GM13977 (cell line): ENCODE measurements around the gene INPP5E.

Experiments
- DNase-seq: peaks from one replicate; pipeline ENCODE4 v3.0.0; 2012; ENCODE audit warnings: low spot score
- in situ Hi-C: fragments of 300-500 bp; cut with MboI; formaldehyde crosslinking; loops from one replicate; pipeline ENCODE4 v1.12.0; 2022; ENCODE audit warnings: low sequenced_read_pairs, low pct_unique_long_range_greater_than_20kb, mixed read lengths, inconsistent platforms; ENCODE audit not compliant: unreplicated experiment
- TF ChIP-seq, protein P1 (sequence below): IDR thresholded peaks from 2 replicates; pipeline ENCODE4 v1.5.1; 2012; ENCODE audit warnings: mild to moderate bottlenecking, control low read depth; ENCODE audit not compliant: insufficient read depth; ENCODE audit errors: extremely low read depth, missing control alignments

Gene INPP5E

DNA sequence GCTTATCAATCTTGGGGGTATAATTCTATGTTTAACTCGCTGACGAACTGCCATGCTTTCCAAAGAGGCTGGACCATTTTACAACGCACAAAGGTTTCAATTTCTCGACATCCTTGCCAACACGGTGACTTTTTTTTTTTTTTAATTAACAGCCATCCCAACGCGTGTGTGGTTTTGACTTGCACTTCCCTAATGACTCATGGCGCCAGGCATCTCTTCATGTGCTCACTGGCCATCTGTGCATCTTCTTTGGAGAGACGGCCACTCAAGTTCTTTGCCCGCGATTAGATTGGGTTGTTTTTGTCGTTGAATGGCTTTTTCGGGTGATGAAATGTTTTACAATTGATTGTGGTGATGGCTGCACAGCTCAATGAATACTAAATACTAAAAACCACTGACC, 53.6 kb downstream of the INPP5E start:
- TF ChIP-seq, protein P1, sequence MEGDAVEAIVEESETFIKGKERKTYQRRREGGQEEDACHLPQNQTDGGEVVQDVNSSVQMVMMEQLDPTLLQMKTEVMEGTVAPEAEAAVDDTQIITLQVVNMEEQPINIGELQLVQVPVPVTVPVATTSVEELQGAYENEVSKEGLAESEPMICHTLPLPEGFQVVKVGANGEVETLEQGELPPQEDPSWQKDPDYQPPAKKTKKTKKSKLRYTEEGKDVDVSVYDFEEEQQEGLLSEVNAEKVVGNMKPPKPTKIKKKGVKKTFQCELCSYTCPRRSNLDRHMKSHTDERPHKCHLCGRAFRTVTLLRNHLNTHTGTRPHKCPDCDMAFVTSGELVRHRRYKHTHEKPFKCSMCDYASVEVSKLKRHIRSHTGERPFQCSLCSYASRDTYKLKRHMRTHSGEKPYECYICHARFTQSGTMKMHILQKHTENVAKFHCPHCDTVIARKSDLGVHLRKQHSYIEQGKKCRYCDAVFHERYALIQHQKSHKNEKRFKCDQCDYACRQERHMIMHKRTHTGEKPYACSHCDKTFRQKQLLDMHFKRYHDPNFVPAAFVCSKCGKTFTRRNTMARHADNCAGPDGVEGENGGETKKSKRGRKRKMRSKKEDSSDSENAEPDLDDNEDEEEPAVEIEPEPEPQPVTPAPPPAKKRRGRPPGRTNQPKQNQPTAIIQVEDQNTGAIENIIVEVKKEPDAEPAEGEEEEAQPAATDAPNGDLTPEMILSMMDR = no peak
- no peak for DNase-seq
- in situ Hi-C loops = no loop called here

DNA sequence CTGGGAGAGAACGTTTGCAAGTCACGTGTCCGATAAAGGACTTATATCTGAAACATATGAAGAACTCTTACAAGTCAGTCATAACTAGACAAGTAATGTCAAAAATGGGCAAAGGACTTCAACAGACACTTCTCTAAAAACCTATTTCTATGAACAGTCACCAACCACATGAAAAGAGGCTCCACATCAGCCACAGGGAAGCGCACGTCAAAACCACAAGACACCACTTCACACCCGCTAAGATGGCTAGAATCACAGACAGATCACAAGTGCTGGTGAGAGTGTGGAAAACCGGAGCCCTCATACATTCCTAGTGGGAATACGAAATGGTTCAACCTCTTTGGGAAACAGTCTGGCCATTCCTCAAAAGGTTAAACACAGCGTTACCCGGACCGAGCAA, 54.6 kb downstream of the INPP5E start:
- in situ Hi-C loops = no loop called here
- DNase-seq = no peak
- TF ChIP-seq, protein P1 = no peak

DNA sequence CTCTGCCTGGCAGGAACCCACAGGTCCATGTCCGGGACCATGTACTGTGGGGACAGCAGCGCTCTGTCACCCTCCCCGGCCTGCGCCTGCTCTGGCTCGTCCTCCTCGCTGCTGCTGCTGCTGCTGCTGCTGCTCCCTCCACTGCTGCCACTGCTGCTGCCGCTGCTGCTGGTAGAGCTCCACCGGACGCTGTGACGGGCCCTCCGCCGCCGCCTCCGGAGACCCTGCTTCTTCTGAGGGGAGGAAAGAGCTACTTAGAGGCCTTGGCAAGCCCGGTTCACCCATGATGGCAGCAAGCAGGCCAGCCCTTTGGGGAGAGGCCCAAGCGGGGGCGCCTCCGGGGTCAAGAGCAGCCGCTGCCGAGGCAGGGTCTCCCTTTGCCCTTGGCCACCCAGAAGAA, 56.2 kb downstream of the INPP5E start:
- no peak for DNase-seq
- TF ChIP-seq, protein P1 = no peak
- in situ Hi-C loops = no loop called here

DNA sequence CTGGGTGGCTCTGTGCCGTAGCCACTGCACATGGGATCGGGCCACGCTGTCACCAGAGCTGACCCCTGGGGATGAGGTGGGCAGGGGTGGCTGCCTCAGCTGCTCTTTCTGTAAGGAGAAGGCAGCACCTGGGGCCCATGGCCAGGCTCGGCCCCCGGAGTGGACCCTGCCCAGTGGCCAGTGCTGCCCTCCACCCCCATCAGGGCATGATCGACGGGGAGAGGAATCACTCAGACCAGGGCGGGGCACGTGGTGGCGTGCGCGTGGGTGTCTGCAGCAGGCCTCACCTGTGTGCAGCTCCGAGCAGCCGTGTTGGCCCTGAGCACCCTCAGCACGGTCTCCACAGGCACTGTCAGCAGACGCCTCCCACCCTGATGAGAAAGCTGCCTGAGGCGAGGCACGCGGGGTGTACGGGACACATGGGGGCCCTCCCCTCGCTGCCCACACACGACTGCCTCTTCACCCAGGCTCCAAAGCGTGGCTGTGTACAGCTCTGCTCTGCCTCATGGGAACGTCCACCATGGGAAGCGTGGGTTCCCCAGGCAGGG, 57.6 kb downstream of the INPP5E start:
- in situ Hi-C loops = no loop called here
- TF ChIP-seq, protein P1 = no peak
- DNase-seq = no peak

DNA sequence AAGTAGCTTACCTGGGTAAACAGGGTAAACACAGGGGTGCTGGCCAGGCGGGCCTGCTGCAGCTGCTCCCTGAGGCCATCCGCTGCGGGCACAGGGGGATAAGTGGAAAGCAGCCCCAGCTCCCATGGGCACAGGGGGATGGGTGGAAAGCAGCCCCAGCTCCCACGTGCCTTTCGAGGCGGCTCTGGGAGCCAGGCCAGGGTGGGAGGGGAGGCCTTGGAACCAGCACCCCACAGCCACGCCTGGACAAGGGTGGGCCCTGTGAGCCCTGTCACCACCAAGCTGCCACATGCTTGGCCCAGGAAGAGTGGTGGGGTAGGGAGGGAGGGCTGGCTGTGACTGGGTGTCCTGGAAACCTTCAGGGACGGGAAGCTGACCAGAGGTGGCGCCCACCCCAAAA, 58.3 kb downstream of the INPP5E start:
- in situ Hi-C loops = no loop called here

DNA sequence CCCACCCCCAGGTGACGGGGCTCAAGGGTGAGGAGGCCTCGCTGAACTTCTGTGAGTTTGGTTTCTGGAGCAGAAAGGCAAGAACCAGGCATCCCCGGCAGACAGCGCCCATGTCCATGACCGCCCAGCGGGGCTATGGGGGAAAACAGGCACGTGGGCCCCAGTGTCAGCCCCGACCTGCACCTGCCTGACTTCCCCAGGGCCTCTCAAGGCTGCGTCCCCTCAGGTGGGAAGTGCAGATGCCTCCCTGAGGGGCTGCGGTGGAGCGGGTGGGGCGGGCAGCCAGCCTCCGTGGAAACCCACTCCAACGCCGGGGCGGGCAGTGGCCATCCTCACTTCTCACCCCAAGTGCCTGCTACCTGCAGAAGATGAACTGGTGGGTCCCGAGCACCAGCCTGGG, 59.3 kb downstream of the INPP5E start:
- no peak for DNase-seq
- in situ Hi-C loops = no loop called here
- TF ChIP-seq, protein P1 = no peak

More for the DNA sequence above, 58.3 kb downstream of the INPP5E start:
- TF ChIP-seq, protein P1 = no peak
- no peak for DNase-seq

DNA sequence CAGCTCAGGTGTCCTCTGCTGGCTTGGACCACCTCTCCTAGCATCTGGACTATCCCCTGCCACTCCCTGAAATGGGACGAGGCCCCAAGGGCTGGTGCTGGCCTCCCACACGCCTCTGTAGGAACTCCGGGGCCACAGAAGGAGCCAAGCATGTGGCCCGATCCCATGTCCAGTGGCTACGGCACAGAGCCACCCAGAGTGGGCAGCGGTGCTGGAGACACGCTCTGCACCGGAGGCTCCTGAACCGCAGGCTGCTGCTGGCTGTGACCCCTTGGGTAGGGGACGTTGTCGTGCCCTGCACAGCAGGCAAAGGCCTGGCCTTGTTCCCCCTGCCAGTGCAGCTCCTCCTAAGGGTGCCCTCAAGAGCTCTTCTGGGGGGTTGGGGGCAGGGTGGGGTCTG, 59.8 kb downstream of the INPP5E start:
- no peak for DNase-seq
- in situ Hi-C loops = no loop called here
- TF ChIP-seq, protein P1 = no peak
